NCI-H2227 treated with DMSO at 0.1 percent for 48 hours (cell line): ENCODE measurements around the gene SOX12.
"Not testable (repeated sequence)": the region's sequence is repeated elsewhere in the genome, so short reads cannot be mapped to it uniquely, and the experiment has no call there.

ENCODE experiments used
- DNase-seq: peaks from one replicate; lab custom pipeline; 2025; lab: John Stamatoyannopoulos, UW

SOX12 gene

DNA sequence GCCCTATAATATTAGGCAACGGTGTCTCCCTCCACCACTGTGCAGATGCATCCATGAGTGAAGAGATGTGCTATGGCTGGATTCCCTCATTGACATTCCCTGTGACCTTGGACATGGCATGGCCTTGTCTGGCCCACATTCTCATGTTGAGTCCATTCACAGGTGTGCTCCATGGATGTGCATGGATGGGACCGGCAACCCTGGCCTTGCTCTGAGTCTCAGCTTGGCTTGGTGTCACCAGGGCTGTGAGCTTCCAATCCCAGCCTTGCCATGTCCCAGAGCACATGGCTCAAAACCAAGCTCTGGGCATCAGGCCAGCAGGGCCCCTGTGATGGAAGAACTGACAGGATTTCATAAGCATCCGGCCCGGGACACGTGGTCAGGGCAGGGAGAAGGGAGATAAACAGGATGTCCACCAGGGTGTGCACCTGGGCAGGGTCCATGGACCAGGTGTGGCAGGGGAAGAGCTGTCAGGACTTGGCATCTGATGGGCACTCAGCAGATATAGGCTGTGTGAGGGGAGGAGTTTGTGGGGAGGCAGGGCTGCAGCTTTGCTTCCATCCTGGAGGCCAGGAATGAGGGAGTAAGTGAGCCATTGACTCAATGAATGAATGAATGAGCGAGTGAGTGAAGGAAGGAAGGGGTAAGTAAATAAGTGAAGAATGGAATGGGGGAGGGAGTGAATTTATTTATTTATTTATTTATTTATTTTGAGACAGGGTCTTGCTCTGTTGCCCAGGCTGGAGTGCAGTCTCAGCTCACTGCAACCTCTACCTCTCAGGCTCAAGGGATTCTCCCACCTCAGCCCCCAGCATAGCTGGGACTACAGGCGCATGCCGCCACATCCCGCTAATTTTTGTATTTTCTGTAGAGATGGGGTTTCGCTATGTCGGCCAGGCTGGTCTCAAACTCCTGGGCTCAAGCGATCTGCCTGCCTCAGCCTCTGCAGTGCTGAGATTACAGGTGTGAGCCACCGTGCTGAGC is 37.2 kb downstream of the SOX12 start:
- DNase-seq = no peak

- no peak for DNase-seq
Observed at GRCh38 chr20:363319-364078, 38.1 kb downstream of the SOX12 start.

DNA sequence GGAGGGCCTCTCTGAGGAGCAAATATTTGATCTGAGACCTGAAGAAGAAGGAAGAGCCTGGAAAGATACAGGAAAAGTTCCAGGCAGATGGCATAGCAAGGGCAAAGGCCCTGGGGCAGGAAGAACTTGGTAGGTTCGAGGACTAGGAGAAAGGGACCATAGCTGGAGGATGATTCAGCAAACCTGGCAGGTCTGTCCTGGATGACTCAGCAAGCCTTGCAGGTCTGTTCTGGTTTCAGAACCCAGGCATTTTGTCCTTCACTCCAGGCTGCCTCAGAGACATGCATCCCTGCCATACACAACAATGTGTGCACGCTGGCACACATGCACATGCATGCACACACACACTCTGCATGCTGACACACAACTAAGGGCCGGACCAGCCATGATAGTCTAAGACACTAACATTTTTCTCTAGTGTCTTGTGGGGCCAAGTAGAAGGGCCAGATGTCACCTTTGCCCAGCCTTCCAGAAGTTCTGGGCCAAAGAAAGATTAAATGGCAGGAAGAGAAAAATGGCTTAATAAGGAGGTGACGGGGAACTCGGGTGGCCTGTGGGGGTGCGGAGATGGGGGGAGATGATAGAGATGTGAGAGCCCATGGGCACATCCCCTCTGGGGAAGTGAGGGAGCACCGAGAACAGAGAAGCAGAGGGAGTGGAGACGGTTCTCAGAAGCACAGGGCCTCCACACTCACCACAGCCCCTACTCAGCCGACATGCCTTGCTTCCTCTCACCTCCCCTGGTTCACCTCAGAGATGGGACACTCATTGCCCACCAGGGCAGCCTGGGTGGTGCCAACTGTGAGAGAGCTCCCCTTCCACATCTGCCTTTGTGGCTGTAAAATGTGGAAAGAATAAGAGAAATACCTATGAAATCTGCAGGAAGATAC is 39.8 kb downstream of the SOX12 start:
- no peak for DNase-seq

- no peak for DNase-seq
Observed at GRCh38 chr20:366041-366718, 40.8 kb downstream of the SOX12 start.

- DNase-seq = no peak
Observed at GRCh38 chr20:366719-367485, 41.5 kb downstream of the SOX12 start.

DNA sequence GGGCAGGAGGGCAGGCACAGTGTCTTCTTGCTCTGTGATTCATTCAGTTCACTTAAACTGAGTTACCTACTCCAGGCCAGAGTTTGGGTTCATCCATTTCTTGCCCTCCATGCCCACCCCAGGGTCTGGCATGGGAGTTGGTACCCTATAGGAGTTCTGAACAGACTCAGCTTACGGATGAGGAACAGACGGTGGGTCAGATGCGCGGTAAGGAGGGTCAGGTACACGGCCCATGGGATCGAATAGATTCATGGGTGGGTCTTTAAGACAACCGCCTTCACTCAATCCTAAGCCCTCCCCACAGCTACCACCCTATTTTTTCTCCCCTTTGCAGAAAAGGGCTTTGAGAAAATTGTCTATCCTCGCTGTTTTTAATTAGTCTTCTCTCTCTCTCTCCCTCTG is 42.1 kb downstream of the SOX12 start:
- no peak for DNase-seq

DNA sequence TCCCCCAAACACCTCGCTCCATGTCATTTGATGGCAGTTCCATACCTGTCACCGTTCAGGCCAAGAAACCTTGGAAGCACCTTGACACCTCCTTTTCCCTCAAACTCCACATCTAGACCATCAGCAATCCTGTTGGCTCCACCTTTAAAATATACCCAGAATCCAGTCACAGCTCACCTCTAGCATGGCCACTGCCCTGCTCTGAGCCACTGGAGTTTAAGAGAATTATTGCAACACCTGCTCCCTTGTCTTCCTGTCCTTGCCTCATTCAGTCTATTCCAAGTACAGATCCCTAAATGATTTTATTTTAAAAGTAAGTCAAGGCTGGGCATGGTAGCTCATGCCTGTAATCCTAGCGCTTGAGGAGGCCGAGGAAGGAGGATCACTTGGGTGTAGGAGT is 43.6 kb downstream of the SOX12 start:
- DNase-seq = no peak

DNA sequence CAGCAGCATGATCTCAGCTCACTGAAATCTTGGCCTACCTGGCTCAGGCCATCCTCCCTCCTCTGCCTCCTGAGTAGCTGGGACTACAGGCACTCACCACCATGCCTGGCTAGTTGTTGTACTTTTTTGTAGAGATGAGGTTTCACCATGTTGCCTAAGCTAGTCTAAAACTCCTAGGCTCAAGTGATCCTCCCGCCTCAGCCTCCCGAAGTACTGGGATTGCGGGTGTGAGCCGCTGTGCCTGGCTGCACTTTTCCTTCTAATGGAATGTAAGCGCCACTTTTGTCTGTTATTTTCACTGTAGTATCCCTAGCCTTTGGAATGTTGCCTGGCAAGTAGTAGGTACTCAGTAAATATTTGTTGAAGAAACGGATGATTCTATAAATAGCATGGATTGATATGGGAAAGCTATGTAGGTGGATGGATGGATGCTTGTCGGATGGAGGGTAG is 44.8 kb downstream of the SOX12 start:
- no peak for DNase-seq

GRCh38 chr20:370977-371754 is 45.8 kb downstream of the SOX12 start:
- DNase-seq = no peak

DNA sequence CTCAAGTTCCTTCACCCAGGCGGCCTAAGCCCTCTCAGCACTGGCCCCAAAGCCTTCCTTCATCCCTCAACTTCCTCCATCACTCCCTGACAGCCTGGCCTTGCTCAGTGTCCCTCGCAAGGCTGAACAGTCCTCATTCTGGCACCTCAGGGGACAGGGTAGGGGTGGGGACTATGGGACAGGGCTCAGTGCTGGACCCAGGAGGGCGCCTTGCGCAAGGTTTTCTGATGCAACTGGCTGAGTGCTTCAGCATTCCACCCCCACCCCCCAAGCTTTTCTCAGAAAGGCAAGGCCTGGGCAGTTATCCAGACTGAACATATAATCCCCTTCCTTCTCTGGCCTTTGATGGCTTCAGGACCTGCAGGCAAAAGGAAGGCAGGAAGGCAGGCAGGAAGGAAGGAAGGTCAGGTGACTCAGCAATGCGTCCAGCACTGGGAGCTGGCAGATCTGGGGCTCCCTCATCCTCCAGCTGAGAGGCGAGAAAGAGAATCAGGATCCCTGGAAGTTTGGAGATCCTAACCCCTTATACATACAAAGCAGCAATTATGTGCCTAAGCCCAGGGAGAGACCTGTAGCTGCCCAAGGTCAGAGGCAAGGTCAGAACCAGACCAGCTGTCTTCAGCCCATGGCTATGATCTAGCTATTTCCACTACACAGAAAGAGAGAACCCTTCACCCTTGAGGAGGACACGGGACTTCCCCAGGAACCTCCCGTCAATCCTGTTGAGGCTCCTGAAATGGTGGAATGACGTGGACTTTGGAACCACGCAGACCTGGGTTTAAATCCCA is 46.6 kb downstream of the SOX12 start:
- no peak for DNase-seq

- DNase-seq = not testable (repeated sequence)
Observed at GRCh38 chr20:372543-373082, 47.3 kb downstream of the SOX12 start.

- DNase-seq = no peak
Observed at GRCh38 chr20:373171-373890, 48.0 kb downstream of the SOX12 start.

DNA sequence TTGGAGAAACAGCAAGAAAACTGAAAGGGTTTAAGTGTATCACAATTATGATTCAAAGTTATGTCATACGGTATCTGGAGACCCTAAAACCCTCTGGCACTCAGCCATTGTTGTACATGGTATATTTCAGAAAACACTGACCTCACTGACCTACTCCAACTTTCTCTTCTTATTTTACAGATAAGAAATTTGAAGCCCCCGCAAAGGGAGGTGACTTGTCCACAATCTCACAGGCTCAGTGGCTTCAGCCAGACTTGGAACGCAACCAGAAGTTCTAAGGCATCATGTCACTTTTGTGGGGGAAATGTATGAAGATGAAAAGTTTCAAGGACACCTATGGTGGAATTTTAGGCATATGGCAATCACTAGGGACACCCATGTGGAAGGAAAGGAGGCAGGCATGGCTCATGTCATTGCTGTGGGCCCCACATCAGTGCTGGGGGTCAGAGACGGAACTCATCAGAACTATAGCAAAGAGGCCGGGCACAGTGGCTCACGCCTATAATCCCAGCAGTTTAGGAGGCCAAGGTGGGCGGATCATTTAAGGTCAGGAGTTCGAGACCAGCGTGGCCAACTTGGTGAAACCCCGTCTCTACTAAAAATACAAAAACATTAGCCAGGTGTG is 50.0 kb downstream of the SOX12 start:
- DNase-seq = no peak

DNA sequence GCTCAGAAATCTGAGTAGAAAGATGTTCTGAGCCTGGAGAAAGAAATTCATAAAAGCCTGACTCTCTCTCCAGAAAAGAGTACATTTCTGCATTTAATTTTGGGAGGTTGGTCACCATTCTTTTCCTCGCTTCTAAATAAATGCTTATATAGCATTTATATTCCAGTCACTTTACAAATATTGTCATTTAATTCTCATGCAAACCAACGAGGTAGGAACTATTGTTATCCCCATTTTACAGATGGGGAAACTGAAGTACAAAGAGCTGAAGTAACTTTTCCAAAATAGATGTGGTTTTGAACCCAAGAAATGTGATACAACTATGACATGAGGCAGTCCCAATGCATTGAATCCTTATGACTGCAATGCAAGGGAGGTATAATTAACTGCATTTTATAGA is 50.7 kb downstream of the SOX12 start:
- no peak for DNase-seq

GRCh38 chr20:376750-377149 is 51.4 kb downstream of the SOX12 start:
- DNase-seq = no peak

- not testable (repeated sequence) for DNase-seq
Observed at GRCh38 chr20:377578-377977, 52.2 kb downstream of the SOX12 start.

- no peak for DNase-seq
Observed at GRCh38 chr20:378961-379336, 53.6 kb downstream of the SOX12 start.
